HG02759 (cell line): ENCODE measurements around the gene CSF1R.

Experiments used
- ATAC-seq: cut with Tn5 transposase; IDR thresholded peaks from one replicate; pipeline ENCODE4 v1.9.1; 2021; ENCODE audit warnings: mild to moderate bottlenecking, moderate library complexity; ENCODE audit not compliant: unreplicated experiment

CSF1R gene

GRCh38 chr5:150120617-150121447 lies 34.5 kb upstream of the CSF1R start:
- ATAC-seq, result no peak

- no peak for ATAC-seq
Measured at GRCh38 chr5:150120062-150120441, 33.7 kb upstream of the CSF1R start.

GRCh38 chr5:150119421-150120061 lies 33.2 kb upstream of the CSF1R start:
- no peak for ATAC-seq

GRCh38 chr5:150118561-150119229 lies 32.3 kb upstream of the CSF1R start:
- ATAC-seq, result no peak

GRCh38 chr5:150117945-150118560 lies 31.7 kb upstream of the CSF1R start:
- no peak for ATAC-seq

GRCh38 chr5:150116667-150117400 lies 30.5 kb upstream of the CSF1R start:
- no peak for ATAC-seq

GRCh38 chr5:150114773-150115408 lies 28.5 kb upstream of the CSF1R start:
- no peak for ATAC-seq

GRCh38 chr5:150114102-150114641 lies 27.8 kb upstream of the CSF1R start:
- no peak for ATAC-seq

- no peak for ATAC-seq
Measured at GRCh38 chr5:150113047-150113744, 26.8 kb upstream of the CSF1R start.

- no peak for ATAC-seq
Measured at GRCh38 chr5:150112201-150113046, 26.1 kb upstream of the CSF1R start.

GRCh38 chr5:150111122-150111521 lies 24.8 kb upstream of the CSF1R start:
- no peak for ATAC-seq

GRCh38 chr5:150109921-150110320 lies 23.6 kb upstream of the CSF1R start:
- no peak for ATAC-seq

GRCh38 chr5:150108711-150109514 lies 22.6 kb upstream of the CSF1R start:
- no peak for ATAC-seq

- ATAC-seq, result no peak
Measured at GRCh38 chr5:150107909-150108447, 21.6 kb upstream of the CSF1R start.

- no peak for ATAC-seq
Measured at GRCh38 chr5:150106674-150107426, 20.5 kb upstream of the CSF1R start.

- no peak for ATAC-seq
Measured at GRCh38 chr5:150105928-150106615, 19.7 kb upstream of the CSF1R start.
